MM.1S (cell line): ENCODE data around the gene SMARCD3.

Experiments used
- DNase-seq: peaks from one replicate; pipeline ENCODE4 v3.0.0-alpha.2; 2015
- H2AFZ ChIP-seq: fragments of 300-600 bp; sonication (generic); 2 replicates; pipeline ENCODE4 v1.6.0; 2016; ENCODE audit warnings: antibody characterized with exemption, low read length
- H3F3A ChIP-seq: fragments of 300-600 bp; sonication (generic); 2 replicates; pipeline ENCODE4 v1.6.1; 2016; ENCODE audit warnings: mild to moderate bottlenecking, antibody characterized with exemption, low read length, moderate library complexity, mixed read lengths; ENCODE audit not compliant: insufficient read depth
- H3K27ac ChIP-seq: fragments of 300-600 bp; sonication (generic); 2 replicates; pipeline ENCODE4 v1.5.1; 2016; ENCODE audit warnings: mild to moderate bottlenecking, low read length
- H3K27me3 ChIP-seq: fragments of 300-600 bp; sonication (generic); replicated peaks from 2 replicates; pipeline ENCODE4 v1.6.0; 2016; ENCODE audit warnings: low read length; ENCODE audit not compliant: insufficient read depth
- H3K36me3 ChIP-seq: fragments of 300-600 bp; sonication (generic); replicated peaks from 2 replicates; pipeline ENCODE4 v1.6.1; 2016; ENCODE audit warnings: mild to moderate bottlenecking, low read length, mixed read lengths; ENCODE audit not compliant: insufficient read depth
- H3K4me1 ChIP-seq: fragments of 300-600 bp; sonication (generic); 2 replicates; pipeline ENCODE4 v1.6.1; 2016; ENCODE audit warnings: low read length, mixed read lengths
- H3K4me2 ChIP-seq: fragments of 300-600 bp; sonication (generic); 2 replicates; pipeline ENCODE4 v1.6.0; 2016; ENCODE audit warnings: low read depth, low read length
- H3K4me3 ChIP-seq: fragments of 300-600 bp; sonication (generic); 2 replicates; pipeline ENCODE4 v1.5.1; 2016; ENCODE audit warnings: low read length, mixed read lengths
- H3K79me2 ChIP-seq: fragments of 300-600 bp; sonication (generic); 2 replicates; pipeline ENCODE4 v1.6.1; 2016; ENCODE audit warnings: mixed run types, low read length, mixed read lengths
- H3K9ac ChIP-seq: fragments of 300-600 bp; sonication (generic); 2 replicates; pipeline ENCODE4 v1.6.1; 2016; ENCODE audit warnings: low read length, mixed read lengths
- H3K9me2 ChIP-seq: fragments of 300-600 bp; sonication (generic); replicated peaks from 2 replicates; pipeline ENCODE4 v1.6.1; 2016; ENCODE audit warnings: mild to moderate bottlenecking, low read length, mixed read lengths; ENCODE audit not compliant: insufficient read depth
- H3K9me3 ChIP-seq: fragments of 300-600 bp; sonication (generic); replicated peaks from 2 replicates; pipeline ENCODE4 v1.6.1; 2016; ENCODE audit warnings: mild to moderate bottlenecking, low read length, mixed read lengths; ENCODE audit not compliant: insufficient read depth
- H4K20me1 ChIP-seq: fragments of 300-600 bp; sonication (generic); 2 replicates; pipeline ENCODE4 v1.6.1; 2016; ENCODE audit warnings: mild to moderate bottlenecking, low read length, moderate library complexity, mixed read lengths; ENCODE audit not compliant: insufficient read depth
- EZH2 ChIP-seq: fragments of 300-600 bp; sonication (generic); optimal IDR thresholded peaks from 2 replicates; pipeline ENCODE3; 2017; ENCODE audit warnings: low read depth, mild to moderate bottlenecking, antibody characterized with exemption, low read length, mixed read lengths
- EZH2phosphoT487 ChIP-seq: fragments of 300-600 bp; sonication (generic); IDR thresholded peaks from 2 replicates; pipeline ENCODE4 v1.6.1; 2018; ENCODE audit warnings: antibody characterized with exemption, low read length
- TF ChIP-seq, protein P1 (sequence below): fragments of 300-600 bp; sonication (generic); IDR thresholded peaks from 2 replicates; pipeline ENCODE4 v1.5.1; 2016; ENCODE audit warnings: antibody characterized with exemption, low read length, mixed read lengths

The SMARCD3 gene

GRCh38 chr7:151257990-151258389 is 9.5 kb upstream of the SMARCD3 start:
- H3K4me3 ChIP-seq = no peak overlapping the region
- H3K27me3 ChIP-seq = peaks cover 98% of the 10 kb centered on the region
- H3K9me2 ChIP-seq = no peaks in the 10 kb centered on the region
- H3K4me1 ChIP-seq = no peaks in the 10 kb centered on the region
- H4K20me1 ChIP-seq = no peaks in the 10 kb centered on the region
- no peaks in the 10 kb centered on the region for H3K36me3 ChIP-seq
- H3K9me3 ChIP-seq = no peaks in the 10 kb centered on the region
- no peaks in the 10 kb centered on the region for H3K79me2 ChIP-seq
- no peaks in the 10 kb centered on the region for H3F3A ChIP-seq
- no peak overlapping the region for H3K4me2 ChIP-seq
- TF ChIP-seq, protein P1, sequence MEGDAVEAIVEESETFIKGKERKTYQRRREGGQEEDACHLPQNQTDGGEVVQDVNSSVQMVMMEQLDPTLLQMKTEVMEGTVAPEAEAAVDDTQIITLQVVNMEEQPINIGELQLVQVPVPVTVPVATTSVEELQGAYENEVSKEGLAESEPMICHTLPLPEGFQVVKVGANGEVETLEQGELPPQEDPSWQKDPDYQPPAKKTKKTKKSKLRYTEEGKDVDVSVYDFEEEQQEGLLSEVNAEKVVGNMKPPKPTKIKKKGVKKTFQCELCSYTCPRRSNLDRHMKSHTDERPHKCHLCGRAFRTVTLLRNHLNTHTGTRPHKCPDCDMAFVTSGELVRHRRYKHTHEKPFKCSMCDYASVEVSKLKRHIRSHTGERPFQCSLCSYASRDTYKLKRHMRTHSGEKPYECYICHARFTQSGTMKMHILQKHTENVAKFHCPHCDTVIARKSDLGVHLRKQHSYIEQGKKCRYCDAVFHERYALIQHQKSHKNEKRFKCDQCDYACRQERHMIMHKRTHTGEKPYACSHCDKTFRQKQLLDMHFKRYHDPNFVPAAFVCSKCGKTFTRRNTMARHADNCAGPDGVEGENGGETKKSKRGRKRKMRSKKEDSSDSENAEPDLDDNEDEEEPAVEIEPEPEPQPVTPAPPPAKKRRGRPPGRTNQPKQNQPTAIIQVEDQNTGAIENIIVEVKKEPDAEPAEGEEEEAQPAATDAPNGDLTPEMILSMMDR = no peak
- TF ChIP-seq EZH2phosphoT487 (no peak), EZH2 (no peak)
- no peak overlapping the region for H3K9ac ChIP-seq
- no peak overlapping the region for H2AFZ ChIP-seq
- H3K27ac ChIP-seq = no peak overlapping the region
- no peak for DNase-seq

DNA sequence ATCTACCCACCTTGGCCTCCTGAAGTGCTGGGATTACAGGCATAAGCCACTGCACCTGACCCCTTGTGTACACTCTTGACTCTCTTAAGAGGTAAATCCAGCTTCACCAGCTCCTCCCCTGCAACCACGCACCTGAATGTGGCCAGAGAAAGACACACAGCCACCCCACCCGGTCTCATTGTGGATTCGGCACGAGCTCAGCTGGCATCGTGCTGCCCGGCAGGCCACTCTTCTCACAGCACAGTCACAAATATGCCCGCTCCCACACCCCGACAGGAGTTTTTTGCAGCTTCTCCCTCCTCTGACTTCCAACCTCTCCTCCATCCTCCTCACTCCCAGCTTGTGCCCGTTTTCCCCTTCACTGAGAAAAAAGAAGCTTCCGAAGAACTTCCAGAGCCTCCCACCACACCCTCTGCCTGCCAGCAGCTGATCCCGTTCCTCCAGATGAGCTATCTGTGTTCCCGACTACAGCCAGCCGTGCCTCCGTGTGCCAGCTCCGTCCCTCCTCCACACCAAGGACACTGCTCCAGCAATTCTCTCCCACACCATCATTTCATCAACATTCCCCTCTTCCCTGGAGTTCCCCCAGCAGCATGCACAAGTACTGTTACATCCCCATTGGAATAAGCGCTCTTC is 8.0 kb upstream of the SMARCD3 start:
- no peaks in the 10 kb centered on the region for H4K20me1 ChIP-seq
- H3F3A ChIP-seq = no peaks in the 10 kb centered on the region
- no peaks in the 10 kb centered on the region for H3K79me2 ChIP-seq
- H3K27ac ChIP-seq = no peak overlapping the region
- DNase-seq = no peak
- H3K27me3 ChIP-seq = peaks cover 95% of the 10 kb centered on the region
- no peaks in the 10 kb centered on the region for H3K9me3 ChIP-seq
- H2AFZ ChIP-seq = no peak overlapping the region
- peaks cover 4% of the 10 kb centered on the region; the same call in 1 of the 2 replicates for H3K4me1 ChIP-seq
- H3K9ac ChIP-seq = no peak overlapping the region
- no peaks in the 10 kb centered on the region for H3K36me3 ChIP-seq
- no peak for TF ChIP-seq EZH2
- no peak for TF ChIP-seq EZH2phosphoT487
- TF ChIP-seq, protein P1 = no peak
- H3K4me2 ChIP-seq = no peak overlapping the region
- H3K4me3 ChIP-seq = no peak overlapping the region
- no peaks in the 10 kb centered on the region for H3K9me2 ChIP-seq

DNA sequence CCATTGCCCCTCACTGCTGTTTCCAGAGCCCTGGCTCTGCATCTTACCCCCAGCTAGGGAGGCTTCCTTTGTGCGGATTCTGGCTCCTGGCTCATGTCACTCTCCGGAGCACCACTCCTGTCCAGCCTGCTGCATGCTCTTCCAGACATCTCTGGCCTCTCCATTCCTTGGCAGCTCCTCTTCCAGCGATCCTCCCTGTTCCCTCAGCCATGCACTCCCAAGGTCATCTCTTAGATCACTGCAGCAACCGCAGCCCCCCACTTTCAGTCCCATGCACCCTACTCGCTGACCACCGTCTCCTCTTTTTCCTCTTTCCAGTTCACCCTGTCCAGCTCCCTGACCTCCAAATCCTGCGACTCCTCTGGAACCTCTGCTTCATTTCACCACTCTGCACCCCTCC is 6.9 kb upstream of the SMARCD3 start:
- H2AFZ ChIP-seq = no peak overlapping the region
- no peak overlapping the region for H3K4me2 ChIP-seq
- no peaks in the 10 kb centered on the region for H3K9me2 ChIP-seq
- H3K27me3 ChIP-seq = peaks cover 95% of the 10 kb centered on the region
- H3K36me3 ChIP-seq = no peaks in the 10 kb centered on the region
- DNase-seq = no peak
- H3K79me2 ChIP-seq = no peaks in the 10 kb centered on the region
- TF ChIP-seq EZH2 (no peak), EZH2phosphoT487 (no peak)
- TF ChIP-seq, protein P1 = no peak
- no peak overlapping the region for H3K9ac ChIP-seq
- no peaks in the 10 kb centered on the region for H3F3A ChIP-seq
- no peaks in the 10 kb centered on the region for H4K20me1 ChIP-seq
- H3K27ac ChIP-seq = no peak overlapping the region
- H3K9me3 ChIP-seq = no peaks in the 10 kb centered on the region
- H3K4me3 ChIP-seq = no peak overlapping the region
- H3K4me1 ChIP-seq = peaks cover 4% of the 10 kb centered on the region; the same call in 1 of the 2 replicates
